Measurements from ENCODE around the gene RAB12. TPM values are rescaled to one million over a fixed set of nuclear protein-coding genes. Genes with fewer than 3 reads are reported as not detected.
"Not testable (repeated sequence)": the region's sequence is repeated elsewhere in the genome, so short reads cannot be mapped to it uniquely, and the experiment has no call there.

The RAB12 gene
- polyA plus RNA-seq, 3 donors: 39.1 to 50.7 (median 47.1) TPM

- DNase-seq (ENCODE audit: extremely low read depth in 1 of 11, low read depth in 9 of 11, low spot score in 4 of 11): no peak
Observed at GRCh38 chr18:8627540-8627939, 18.3 kb downstream of the RAB12 start.

- DNase-seq (ENCODE audit: extremely low read depth in 1 of 11, low read depth in 9 of 11, low spot score in 4 of 11): no peak
Observed at GRCh38 chr18:8629602-8630001, 20.4 kb downstream of the RAB12 start.

GRCh38 chr18:8630546-8630945, 21.3 kb downstream of the RAB12 start:
- no peak for DNase-seq (ENCODE audit: extremely low read depth in 1 of 11, low read depth in 9 of 11, low spot score in 4 of 11)

- no peak for DNase-seq (ENCODE audit: extremely low read depth in 1 of 11, low read depth in 9 of 11, low spot score in 4 of 11)
Observed at GRCh38 chr18:8631265-8631664, 22.0 kb downstream of the RAB12 start.

DNA sequence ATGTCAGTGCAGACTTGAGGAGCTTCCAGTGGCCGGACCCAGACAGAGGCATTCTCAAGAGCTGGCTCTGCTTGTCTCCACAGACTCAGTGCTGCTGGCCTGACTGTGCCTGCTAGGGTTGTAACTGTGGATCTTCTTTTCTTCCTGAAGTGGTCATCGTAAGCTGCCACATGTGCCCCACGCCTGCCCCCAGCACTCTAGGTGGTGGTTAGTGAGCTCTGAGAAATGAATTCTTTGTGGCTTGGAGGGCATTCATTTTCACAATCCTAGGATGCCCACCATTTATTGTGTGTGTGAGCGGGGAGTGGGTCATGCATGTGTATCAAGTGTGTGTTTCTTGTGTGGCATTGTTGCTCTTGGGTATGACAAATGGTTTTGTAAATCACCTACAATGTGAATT, 23.1 kb downstream of the RAB12 start:
- no peak for DNase-seq (ENCODE audit: extremely low read depth in 1 of 11, low read depth in 9 of 11, low spot score in 4 of 11)

DNA sequence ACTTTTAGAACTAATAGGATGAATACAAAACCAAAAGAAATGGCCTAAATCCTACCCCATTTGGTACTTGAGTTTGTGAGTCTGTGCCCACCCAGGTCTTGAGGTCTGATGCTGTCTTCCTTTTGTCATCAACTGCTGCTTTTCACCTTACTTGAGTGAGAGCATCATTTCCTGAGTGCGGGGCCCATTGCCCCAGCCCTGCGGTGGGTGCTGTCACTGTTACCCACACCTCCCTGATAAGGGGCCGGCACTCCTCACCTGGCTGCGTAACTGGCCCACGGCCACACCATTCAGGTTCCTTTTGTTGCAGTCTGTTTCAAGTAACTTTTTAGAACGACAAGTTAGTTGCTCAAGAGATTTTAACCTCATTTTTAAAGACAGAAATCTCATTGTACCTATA, 25.3 kb downstream of the RAB12 start:
- DNase-seq (ENCODE audit: extremely low read depth in 1 of 11, low read depth in 9 of 11, low spot score in 4 of 11): no peak

DNA sequence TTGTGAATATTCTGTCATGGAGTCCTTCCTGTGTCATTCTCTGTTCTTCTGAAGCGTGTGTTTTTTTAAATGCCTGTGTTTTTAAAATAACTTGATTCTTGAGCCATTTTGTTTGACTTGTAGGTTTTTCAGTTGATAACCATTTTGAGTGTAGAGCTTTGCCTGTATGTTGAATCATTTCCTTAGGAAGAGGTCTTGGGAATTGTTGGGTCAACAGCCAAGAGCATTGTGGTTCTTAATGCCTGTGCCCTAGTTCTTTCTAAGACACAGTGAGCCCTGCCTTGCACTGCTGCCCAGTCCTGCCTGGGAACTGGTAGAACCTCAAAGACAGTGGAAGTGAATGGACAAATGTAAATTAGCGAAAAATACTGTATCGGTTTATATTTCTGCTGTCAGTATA, 25.9 kb downstream of the RAB12 start:
- DNase-seq (ENCODE audit: extremely low read depth in 1 of 11, low read depth in 9 of 11, low spot score in 4 of 11): no peak

DNA sequence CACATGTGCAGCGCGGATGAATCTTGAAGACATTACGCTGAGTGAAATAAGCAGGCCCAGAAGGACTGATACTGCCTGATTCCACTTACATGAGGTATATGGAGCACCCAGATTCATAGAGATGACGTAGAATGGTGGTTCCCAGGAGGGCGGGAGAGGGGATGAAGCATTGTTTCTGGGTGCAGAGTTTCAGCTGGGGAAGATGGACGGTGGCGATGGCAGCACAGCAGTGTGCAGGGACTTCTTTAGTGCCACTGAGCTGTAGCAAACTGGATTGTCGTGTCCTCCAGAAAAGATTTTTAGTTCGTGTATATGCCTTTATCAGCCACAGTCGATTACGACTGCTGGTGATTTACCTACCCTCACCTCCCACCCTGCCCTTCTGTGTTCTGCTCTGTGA, 30.5 kb downstream of the RAB12 start:
- no peak for DNase-seq (ENCODE audit: extremely low read depth in 1 of 11, low read depth in 9 of 11, low spot score in 4 of 11)

DNA sequence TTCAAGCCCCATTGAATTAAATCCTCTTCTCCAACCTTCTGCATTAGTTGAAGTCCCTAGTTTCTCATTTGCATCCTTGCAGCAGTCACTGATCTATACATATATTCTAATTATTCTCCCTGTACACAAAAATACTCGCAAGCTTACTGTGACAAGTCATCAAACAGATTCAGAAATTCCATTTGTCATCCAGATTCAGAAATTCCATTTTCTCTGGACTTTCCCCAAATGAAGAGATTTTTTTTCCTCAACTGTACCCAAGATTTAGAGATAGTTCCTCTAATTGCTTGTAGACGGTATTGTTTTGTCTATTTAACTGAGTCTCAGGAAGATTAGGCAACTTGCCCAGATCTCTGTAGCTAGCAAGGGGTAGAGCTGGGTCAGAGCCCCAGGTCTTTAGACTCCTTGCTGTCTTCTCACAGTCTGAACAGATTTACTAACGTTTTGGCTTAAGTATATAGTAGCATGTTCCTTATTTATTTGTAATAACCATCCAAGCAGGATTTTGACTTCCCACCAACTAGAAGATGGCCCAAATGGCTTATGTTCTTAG, 34.2 kb downstream of the RAB12 start:
- no peak for DNase-seq (ENCODE audit: extremely low read depth in 1 of 11, low read depth in 9 of 11, low spot score in 4 of 11)

GRCh38 chr18:8647359-8647758, 38.1 kb downstream of the RAB12 start:
- not testable (repeated sequence) for DNase-seq (ENCODE audit: extremely low read depth in 1 of 11, low read depth in 9 of 11, low spot score in 4 of 11)

DNA sequence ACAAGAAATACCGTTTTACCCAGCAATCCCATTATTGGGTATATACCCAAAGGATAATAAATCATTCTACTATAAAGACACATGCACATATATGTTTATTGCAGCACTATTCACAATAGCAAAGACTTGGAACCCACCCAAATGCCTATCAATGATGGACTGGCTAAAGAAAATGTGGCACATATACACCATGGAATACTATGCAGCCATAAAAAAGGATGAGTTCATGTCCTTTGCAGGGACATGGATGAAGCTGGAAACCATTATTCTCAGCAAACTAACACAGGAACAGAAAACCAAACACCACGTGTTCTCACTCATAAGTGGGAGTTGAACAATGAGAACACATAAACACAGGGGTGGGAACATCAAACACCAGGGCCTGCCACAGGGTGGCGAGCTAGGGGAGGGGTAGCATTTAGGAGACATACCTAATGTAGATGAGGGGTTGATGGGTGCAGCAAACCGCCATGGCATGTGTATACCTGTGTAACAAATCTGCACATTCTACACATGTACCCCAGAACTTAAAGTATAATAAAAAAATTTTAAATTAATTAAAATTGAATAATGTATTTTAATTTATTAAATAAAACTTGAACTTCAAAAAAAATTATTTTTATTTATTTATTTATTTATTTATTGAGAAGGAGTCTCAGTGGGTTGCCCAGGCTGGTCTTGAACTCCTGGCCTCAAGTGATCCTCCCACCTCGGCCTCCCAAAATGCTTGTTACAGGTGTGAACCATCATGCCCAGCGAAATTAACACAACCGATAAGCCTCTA, 42.4 kb downstream of the RAB12 start:
- not testable (repeated sequence) for DNase-seq (ENCODE audit: extremely low read depth in 1 of 11, low read depth in 9 of 11, low spot score in 4 of 11)

DNA sequence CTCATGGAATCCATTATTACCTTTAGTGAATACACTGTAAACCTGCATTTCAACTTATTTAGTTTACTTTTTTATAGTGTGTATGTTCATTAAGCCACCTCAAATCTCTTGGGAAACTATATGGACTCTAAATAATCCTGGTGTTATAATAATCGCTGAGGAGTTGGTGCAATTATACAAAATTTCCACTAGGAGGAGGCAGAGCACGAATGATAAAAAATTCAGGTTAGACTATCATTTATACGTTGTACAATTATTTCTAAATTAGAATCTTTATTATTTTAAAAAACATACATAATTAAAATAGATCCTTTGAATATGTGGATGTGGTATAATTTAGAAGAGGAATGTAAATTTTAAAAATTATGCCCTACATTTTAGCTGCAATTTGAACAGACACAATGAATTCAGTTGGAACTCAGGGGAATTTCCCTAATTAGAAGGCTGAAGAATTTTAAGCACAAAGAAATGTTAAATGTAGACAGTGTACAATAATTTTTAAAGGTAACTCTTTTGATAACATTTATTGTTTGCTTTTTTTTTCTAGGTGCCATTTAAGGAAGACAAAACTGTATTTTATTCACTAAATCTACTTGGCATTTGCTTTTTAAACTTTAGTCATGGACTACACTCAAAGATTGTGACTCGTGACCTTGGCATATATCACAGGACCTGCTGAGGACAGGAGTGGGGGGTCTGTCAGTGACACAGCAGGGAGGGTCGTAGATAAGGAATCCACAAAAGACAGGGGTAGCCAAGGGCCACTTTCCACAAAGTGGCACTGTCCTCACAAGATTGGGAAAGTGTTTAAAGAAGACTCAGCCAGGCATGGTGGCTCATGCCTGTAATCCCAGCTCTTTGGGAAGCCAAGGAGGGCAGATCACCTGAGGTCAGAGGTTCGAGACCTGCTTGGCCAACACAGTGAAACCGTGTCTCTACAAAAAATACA, 45.5 kb downstream of the RAB12 start:
- peak in 1 of 11 donors; percentile 12 for DNase-seq (ENCODE audit: extremely low read depth in 1 of 11, low read depth in 9 of 11, low spot score in 4 of 11)

- no peak for DNase-seq (ENCODE audit: extremely low read depth in 1 of 11, low read depth in 9 of 11, low spot score in 4 of 11)
Observed at GRCh38 chr18:8656232-8656631, 47.0 kb downstream of the RAB12 start.

DNA sequence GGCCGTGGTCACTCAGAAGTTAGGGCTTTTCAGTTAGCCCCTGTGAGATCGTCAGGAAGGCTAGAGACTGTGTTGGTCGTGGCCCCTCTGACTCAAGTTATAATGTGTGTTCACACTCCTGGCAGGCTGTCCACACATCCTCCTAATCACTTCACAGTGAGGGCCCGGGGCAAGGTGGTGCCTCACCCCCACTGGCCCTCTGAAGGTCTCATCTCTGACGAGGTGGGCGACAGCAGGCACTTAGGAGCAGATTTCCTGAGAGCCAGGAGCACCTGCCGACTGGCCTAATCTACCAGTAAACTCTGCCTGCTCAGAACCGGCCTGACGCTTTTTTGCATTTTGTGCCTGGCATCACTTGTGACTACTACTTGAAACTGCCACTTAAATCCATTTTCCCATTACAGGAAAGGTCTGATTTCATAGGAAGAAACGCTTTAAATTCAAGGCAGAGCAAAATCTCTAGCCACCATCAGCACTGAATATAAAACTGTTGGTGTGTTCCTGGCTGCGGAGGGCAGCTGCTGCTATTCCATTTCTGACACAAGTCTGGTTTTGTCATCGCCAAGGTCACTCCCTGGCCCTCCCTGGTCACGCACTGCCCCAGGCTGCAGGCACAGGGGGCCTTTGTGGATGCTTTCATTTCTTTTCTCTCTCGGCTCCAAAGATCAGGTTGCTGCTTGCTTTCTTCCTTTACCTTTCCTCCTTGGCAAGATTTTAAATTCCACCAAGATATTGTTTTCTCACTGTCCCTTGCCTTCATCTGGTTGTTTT, 48.0 kb downstream of the RAB12 start:
- no peak for DNase-seq (ENCODE audit: extremely low read depth in 1 of 11, low read depth in 9 of 11, low spot score in 4 of 11)

DNA sequence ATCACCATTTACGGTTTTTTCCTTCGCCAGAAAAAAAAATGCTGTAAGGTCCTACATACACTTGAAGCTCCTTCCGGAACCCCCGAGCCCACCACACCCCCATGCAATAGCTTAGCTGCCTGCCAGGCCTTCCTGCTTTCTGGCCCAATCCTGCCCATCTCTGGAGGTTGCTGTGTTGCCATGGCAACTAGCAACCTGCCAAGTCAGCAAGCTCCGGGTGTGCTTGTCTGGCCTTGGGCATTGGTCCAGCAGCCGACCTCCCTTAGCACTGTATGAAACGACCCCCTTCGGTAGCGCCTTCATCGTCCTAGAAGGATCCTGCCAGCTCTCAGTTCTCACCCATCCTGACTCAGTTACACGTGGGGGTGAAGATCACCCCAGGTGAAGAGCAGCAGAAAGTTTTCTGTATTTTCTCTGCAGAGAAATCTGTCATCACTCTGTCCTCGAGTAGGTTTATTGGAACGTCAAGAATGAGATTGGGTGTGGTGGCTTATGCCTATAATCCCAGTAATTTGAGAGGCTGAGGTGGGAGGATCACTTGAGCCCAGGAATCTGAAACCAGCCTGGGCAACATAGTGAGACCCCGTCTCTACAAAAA, 48.7 kb downstream of the RAB12 start:
- peak in 1 of 11 donors; percentile 20 for DNase-seq (ENCODE audit: extremely low read depth in 1 of 11, low read depth in 9 of 11, low spot score in 4 of 11)

DNA sequence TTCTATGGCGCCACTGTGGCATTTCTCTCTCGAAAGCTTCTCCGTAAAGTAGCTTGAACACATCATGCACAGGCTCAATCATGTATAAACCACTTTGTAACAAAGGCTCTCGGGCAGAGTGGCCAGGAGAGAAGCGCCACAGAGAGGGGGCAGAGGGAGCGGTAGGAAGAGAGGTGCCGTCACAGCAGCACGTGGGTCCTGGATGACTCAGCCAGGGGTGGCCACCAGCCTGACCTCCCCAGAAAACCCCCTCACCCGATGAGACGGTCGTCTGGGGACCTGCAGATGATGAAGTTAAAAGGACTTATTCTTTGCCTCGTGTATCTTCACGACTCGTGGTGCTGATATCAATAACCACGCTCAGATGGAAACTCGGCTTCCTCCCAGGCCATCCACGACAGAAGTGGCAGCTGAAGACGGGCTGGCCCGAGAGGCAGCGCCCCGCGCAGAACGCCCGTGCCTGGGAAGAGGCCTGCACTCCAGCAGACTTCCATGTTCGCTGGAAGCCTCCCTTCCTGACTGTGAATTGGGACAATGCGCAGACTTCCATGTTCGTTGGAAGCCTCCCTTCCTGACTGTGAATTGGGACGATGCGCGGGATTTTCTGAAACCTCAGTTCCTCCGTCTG, 49.7 kb downstream of the RAB12 start:
- no peak for DNase-seq (ENCODE audit: extremely low read depth in 1 of 11, low read depth in 9 of 11, low spot score in 4 of 11)

- no peak for DNase-seq (ENCODE audit: extremely low read depth in 1 of 11, low read depth in 9 of 11, low spot score in 4 of 11)
Observed at GRCh38 chr18:8659609-8660242, 50.5 kb downstream of the RAB12 start.

DNA sequence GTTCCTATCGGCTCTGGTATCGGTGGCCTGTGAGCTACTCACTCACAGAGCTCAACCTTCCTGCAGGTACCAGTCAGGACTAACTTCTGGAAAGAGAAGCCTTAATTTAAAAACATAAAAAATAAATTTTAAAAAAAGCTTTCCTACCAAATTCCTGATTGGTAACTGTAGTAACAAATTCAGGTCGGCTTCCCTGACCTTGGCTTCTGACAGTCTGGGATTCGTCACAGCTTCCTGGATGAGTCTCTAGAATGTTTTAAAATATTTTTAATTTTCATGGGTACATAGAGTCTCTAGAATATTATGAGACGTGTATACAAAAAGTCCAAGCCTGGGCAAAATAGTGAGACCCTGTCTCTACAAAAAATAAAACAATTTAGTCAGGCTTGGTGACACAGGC, 51.1 kb downstream of the RAB12 start:
- no peak for DNase-seq (ENCODE audit: extremely low read depth in 1 of 11, low read depth in 9 of 11, low spot score in 4 of 11)

Measured in renal cortex interstitium (tissue), 11 donors.